NCI-H128 (cell line): ENCODE results near the gene LUC7L3.

Source experiments
- DNase-seq: peaks from one replicate; lab custom pipeline; 2025; ENCODE audit not compliant: unreplicated experiment; lab: John Stamatoyannopoulos, UW

LUC7L3 gene

DNA sequence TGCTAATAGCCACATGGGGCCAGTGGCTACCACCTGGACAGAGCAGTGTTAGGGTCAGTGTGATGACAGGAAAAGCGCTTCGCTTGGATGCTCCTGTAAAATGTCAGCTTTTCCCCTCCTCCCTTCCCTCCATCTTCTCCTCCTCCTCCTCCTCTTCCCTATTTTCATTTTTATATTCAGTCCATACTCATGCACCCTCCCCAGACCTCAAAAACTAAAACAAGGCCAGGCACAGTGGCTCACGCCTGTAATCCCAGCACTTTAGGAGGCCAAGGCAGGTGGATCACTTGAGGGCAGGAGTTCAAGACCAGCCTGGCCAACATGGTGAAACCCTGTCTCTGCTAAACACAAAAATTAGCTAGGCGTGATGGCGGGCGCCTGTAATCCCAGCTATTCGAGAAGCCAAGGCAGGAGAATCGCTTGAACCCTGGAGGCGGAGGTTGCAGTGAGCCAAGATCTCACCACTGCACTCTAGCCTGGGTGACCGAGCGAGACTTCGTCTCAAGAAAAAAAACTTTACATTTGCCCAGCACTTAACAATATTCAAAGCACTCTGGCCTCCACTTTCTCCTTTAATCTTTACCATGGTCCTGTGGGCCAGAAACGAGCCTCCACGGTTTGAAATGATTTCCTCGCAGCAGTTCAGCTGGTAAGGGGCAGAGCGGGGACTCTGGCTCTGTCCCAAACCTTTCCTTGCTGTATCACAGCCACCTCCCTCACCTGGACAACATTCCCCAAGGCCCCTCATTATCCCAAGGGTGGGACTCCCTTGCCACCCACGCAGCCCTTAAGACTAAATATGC lies 33.5 kb upstream of the LUC7L3 start:
- no peak for DNase-seq

DNA sequence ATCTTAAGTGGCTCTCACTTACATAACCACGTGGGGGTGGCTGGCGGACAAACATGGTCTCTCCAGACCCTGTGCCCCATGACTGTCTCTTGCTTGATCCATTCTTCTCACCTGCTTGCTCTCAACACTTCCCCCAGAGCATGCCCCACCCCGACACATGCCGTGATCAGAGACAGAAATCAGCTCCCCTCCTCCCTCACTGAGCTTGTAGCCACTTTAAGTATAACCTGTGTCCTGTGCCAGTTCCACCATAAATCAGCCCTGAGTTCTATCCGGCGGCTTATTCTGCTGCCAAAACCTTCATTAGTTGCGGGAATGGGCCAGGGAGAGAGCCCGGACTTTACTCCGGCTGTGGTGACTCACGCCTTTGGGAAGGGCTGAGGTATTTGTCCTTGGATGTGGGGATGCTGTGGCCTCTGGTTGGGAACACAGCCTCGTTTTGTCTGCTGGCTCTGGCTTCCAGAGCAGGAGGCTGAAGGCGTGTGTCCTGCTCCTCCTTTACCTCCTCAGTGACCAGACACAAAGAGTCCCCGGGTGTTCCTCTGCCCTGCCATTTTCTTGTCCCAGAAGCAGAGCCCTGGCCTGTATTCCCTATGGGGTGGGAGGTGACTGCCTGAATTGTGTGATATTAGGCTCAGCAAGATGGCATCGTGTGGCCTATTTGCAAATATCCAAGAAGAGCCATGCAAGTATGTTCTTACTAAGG lies 32.8 kb upstream of the LUC7L3 start:
- DNase-seq, result no peak

DNA sequence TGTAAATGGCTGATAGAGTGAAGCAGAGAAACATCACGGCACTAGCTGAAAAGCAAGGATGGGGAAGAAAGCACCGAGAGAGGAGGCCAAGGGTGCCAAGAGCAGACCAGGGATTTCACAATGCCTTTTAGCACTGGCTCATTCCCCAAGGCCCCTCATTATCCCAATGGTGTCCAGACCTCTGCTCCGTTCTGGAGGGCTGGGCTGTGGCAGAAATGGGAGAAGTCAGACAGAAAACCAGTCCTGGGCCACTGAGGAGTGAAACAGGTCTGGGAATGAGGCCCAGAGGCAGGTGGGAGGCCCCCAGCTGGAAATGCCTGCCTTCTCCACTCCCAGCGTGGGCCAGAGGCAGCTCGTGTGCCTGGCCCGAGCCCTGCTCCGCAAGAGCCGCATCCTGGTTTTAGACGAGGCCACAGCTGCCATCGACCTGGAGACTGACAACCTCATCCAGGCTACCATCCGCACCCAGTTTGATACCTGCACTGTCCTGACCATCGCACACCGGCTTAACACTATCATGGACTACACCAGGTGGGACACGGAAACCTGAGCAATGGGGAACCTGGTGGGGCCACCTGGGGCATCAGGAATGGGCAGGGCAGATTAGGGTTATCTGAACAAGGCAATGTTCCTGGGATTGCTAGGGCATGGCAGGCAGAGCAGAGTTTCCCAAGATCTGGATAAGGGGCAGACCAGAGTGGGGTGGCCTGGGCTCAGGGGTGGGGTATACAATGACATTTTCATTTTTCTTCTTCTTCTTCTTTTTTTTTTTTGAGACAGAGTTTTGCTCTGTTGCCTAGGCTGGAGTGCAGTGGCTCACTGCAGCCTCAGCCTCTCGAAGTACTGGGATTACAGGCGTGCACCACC lies 32.0 kb upstream of the LUC7L3 start:
- no peak for DNase-seq

DNA sequence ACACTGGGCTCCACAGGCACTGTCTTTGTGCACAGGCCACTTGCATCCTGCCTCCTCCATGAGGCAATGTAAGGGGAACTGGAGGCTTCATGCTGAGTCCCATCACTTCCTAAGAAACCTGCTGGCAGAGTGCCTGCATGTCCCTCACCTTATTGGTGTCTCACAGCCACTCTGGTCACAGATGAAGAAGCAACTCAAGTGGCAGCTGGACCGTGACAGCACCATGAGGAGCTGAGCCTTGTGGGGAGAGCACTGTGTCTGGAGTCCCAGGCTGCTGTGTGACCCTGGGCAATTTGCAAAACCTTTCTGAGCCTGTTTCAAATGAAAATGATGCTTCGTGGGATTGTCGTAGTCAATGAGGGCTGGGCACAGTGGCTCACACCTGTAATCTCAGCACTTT lies 31.2 kb upstream of the LUC7L3 start:
- no peak for DNase-seq

DNA sequence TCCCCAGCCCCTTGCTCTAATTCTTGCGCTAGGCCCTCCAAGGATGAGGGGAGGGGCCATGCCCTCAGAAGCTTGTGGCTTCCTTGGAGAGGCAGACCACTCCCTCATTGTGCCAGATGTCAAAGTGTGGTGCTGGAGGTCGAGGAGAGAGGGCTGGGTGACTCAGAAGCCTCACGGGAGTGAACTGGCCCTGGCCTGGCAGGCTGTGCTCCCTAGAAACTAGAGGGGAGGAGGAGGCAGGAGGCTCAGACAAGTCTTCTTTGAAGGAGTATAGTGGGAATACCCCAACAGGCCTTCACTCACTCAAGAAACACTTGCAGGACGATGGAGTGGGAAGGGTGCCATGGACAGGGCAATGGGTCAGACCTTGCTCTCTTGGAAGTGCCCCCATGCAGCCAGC lies 30.2 kb upstream of the LUC7L3 start:
- no peak for DNase-seq

DNA sequence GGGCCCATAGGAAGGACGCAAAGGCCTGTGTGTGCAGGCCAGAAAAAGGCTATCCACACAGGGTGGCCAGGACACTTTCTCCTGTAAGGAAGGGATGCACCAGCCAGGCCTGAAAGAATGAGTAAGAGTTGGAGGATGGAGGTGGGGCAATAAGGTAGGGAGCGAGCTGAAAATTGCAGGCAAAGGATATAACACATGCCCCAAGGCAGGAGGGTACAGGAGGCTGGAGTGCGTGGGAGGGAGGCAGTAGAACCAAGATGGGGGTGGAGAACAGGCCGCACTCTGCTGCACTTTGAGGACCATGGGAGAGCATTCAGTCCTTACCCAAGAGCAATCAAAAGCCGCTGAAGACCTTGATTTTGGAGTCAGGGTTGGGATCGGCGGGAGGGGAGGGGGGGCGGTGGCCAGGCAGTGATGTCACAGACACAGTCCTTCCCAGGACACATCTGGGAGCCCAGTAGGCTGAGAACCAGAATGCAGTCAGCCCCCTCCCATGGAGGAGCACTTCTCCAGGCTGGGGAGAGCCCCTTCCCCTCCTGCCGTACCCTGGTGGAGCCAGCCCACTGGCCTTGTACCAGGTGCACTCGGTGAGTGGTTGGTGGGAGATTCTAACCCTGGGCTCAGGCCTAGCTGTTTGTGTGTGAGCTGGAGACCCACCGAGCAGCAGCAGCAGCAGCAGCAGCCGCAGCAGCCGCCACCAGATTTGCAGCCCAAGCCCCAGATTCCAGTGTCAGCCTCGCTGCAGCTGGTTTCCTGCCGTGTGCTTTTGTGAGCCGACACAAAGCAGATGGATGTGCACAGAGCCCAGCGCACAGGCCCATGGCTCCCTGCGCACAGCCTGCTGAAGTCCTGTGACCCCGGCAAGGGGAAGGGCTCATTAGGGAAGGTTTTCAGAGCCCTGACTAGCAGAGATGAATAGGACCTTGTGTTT lies 29.2 kb upstream of the LUC7L3 start:
- no peak for DNase-seq

DNA sequence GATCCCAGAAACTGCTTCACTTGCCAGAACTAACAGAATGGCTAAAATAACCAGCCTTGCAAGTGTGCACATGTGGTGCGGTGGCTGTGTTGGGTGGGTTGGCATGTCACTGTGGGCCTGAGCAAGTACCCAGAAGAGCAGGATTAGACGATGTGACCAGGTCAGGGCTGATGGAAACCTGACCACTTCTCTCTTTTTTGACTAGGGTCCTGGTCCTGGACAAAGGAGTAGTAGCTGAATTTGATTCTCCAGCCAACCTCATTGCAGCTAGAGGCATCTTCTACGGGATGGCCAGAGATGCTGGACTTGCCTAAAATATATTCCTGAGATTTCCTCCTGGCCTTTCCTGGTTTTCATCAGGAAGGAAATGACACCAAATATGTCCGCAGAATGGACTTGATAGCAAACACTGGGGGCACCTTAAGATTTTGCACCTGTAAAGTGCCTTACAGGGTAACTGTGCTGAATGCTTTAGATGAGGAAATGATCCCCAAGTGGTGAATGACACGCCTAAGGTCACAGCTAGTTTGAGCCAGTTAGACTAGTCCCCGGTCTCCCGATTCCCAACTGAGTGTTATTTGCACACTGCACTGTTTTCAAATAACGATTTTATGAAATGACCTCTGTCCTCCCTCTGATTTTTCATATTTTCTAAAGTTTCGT lies 28.4 kb upstream of the LUC7L3 start:
- no peak for DNase-seq

DNA sequence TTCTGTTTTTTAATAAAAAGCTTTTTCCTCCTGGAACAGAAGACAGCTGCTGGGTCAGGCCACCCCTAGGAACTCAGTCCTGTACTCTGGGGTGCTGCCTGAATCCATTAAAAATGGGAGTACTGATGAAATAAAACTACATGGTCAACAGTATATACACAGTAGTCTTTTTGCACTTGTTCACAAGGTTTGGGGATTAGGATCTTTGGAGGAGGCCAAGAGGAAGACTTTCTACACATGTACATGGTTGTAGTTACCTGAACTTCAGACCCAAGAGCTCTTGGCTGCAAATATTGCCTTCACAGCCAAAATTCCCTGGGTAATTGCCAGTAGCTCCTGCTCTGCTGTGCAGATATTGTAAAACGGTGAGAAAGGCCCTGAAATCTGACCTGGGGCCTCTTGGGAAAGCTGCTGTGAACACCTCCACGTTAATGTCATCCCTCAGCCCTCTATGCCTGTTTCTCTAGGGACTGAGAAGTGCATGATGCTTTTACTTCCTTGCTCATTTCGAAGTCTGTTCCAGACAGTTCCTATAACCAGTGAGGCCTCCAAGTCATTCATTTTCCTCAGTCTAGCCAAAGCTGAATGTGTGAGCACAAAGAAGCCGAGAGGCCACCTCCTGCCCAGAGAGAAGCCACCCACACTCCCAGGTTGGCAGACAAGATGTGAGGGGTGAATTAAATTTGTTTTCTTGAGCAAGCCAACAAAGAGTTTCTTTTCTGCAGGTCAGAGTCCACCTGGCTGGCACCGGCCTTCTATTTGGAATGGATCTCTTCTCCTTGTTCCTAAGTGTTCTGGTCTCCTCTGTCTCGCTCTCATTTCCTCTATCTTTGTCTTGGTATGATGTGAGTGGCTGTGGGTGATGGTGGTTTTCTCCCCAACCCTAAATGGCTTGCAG lies 27.6 kb upstream of the LUC7L3 start:
- no peak for DNase-seq

DNA sequence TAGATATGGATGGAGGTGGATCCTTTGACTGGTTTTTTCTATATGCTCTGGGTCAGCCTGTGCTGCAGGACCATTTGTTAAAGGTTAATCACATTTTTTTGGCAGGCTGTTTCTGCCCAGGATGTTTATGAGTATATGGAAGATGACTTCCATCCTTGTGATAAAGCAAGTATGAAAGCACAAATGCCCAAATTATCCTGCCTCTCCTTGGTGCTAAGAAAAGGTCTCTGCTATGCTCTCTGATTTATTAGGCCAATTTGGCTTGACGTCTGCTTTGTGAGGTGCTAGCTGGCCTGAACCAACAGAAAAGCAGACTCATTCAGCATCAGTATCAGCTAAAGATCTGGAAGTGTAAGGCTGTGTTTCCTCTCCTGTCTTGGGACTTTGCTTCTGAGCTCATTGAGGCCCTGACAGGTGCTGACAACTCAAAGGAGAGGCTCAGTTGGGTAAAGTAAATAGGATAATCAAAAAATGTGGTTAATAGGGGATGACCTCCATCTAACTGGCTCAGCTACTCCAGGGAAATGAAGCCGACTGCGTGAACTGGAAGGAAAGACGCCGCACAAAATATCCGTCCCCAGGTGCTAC lies 26.9 kb upstream of the LUC7L3 start:
- no peak for DNase-seq

DNA sequence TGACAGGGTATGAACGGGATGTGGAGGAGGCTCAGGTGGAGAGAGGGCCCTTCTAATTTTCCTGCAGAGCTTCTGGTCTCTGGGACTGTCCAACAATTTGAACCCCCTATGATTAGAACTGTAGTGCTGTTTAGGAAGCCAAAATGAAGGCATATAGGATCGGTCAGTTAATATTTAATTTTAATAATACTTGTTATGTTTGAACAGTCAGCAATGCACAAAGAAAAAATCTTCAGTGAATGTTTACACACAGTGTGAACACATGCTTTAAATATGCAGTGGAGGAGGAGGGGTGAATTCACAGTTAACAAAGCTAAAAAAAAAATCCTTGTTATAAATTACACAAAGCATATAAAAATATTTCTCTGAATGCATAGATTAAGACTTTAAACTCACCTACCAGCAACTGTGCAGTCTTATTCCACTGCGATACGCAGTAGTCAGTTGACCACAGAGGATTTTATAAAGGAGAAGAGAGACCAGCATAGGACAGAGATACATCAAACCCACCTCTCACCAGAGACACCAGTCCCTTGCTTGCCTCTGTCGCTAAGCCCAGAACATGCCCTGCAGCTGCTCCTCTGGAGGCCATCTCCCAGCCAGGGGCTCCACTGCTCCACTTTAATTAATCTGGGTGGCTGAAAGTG lies 26.2 kb upstream of the LUC7L3 start:
- no peak for DNase-seq

DNA sequence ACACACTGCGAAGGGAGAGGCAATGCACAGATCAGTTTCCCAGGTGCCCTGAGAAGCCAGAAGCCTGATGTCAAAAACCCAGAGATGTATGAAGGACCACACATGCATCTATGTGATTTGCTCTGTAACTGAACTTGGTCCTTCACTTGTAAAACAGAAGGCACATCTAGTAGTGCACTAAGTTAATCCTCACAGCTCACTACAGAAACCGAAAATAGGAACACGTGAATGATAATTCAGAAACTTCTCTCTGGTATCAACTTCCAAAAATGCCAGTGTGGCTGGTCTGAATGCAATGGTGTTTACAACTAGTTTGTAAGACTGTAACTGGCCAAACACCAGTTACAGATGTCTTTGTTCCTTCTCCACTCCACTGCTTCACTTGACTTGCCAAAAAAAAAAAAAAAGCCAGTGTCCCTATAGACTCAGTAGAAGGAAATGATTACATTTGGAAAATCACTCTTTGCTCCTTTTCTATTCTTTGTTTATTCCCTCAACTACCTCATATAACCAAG lies 23.0 kb upstream of the LUC7L3 start:
- no peak for DNase-seq

DNA sequence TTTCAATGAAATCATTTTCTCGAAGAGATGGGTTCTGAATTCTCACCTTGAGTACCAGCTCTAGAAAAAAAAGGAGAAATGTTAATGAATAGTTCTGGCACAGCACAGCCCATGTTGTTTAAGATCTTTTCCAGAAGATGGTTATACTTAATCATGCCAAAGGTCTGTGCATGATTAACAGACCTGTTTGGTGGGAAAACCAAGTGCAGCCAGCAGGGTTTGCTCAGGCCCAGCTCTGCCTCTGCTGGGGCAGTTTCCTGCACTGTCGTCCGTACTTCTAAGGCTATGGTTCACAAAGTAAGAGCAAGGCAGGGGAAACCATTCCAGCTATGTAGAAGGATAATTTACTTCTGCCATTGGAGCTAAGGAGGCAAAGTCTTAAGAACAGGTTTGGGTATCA lies 22.3 kb upstream of the LUC7L3 start:
- DNase-seq, result no peak

DNA sequence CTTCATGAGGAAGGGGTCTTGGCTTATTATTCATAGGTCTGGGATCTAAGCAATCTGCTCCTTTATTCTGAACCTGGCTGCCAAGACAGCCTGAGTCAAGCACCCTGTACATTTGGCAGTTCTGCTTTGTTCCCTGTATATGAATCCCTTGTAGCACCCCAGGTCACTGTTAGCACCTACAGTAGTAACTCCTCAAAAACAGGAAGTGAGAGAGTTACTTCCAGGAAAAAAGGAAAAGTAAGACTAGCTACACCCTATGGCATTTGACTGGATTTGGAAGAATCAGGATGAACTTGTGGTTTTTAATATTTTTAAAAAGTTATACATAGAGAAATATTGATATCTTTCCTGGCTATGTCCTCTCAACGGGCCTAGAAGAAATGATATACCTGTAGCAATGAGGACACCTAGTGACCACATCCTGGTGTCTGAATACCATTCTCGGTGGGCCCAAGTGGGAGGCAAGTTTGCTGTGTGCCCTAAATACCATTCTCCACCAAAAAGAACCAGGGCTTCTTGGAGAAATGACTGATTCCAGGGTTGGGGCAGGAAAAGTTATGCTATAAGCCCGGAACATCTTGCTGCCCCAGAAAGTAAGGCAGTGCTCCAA lies 21.6 kb upstream of the LUC7L3 start:
- DNase-seq, result no peak

DNA sequence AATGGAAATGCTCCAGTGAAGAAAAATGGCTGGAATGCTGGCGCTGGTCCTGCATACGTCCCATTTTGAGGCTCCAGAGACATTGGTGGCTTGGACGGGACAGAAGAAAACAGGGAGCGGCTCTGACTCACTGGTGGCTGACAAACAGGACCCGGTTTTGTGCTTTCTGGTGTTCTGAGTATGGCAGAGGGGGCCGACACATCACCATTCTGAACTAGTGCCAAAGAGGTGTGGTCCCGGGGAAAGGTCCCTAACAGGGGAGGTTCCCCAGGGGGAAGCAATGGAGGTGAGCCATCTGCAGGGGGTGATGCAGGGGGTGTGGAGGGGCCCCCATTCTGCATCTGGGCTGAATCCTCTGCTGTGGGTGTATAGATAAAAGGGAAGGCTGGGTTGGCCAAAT lies 20.0 kb upstream of the LUC7L3 start:
- no peak for DNase-seq

DNA sequence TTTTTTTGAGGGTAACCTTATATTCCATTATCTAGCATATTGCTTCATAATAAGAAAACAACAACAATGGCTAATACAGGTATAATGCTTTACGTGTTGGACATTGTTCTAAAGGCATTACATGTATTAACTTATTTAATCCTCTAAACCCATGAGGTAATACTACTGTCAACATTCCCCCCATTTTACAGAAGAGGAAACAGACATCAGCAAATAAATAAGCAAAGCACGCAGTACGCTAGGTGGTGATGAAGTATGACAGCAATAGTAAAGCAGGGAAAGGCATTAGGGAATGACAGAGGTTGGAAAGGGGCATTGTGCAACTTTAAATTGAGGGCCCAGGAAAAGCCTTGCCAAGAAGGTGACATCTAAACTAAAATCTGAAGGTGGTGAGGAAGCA lies 16.2 kb upstream of the LUC7L3 start:
- no peak for DNase-seq

DNA sequence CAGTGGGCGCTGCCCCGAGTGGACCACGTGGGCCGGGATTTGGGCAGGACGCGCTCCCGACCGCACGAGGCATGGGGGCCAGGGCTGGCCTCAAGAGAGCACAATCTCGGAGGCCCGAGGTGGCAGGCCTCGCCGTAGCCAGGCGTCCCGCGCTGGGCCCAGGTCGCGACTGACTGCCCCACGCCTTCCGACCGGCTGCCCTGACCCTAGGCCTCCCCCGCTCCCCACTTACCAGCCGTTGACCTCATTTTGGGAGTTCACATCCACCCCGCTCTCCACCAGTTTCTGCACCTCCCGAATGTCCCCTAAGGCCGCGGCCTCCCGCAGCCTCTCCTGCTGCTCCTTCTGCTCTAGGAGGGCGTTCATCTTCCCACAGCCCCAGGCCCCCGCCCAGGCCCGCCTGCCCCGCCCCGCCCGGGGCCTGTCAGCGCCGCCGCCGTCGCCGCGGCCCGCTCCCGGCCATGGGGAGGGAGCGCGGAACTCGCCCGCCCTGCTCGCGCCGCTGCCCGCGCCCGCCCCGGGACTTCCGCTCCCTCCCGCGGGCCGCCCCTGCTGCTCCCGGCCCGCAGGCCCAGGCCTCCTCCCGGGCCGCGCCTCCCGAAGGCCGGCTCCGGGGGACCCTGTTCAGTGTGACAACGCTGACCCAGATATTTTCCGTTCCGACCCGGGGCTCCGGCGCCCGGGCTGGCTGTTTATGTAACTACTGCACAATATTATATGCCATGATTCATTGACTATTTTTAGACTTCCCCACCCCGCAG lies 11.9 kb upstream of the LUC7L3 start, which contains the start of gene ANKRD40:
Gene ANKRD40, minus strand, starts transcription at position 626 of the 761 bp plus-strand sequence. Its CDS starts 260 bp downstream, at position 366.
- peak; percentile 61 for DNase-seq
